ENCODE results near the gene NFASC.

Gene NFASC

GRCh38 chr1:204873176-204873575, 2.5 kb downstream of the NFASC start:
- H3K4me3 ChIP-seq (ENCODE audit: low read depth, low read length), result no peak overlapping the region
- no peak for TF ChIP-seq CTCF (IDR thresholded peaks at IDR 0.05; ENCODE audit: insufficient read depth, low read depth, low read length, missing control alignments)
- DNase-seq (ENCODE audit: low read depth), result no peak

- no peak overlapping the region for H3K4me3 ChIP-seq (ENCODE audit: low read depth, low read length)
- TF ChIP-seq CTCF (IDR thresholded peaks at IDR 0.05; ENCODE audit: insufficient read depth, low read depth, low read length, missing control alignments), result no peak
- no peak for DNase-seq (ENCODE audit: low read depth)
Observed at GRCh38 chr1:204873714-204874113, 3.1 kb downstream of the NFASC start.

- DNase-seq (ENCODE audit: low read depth), result no peak
- TF ChIP-seq CTCF (IDR thresholded peaks at IDR 0.05; ENCODE audit: insufficient read depth, low read depth, low read length, missing control alignments), result no peak
- H3K4me3 ChIP-seq (ENCODE audit: low read depth, low read length), result no peak overlapping the region
Observed at GRCh38 chr1:204874274-204874673, 3.6 kb downstream of the NFASC start.

GRCh38 chr1:204875255-204875654, 4.6 kb downstream of the NFASC start:
- no peak overlapping the region for H3K4me3 ChIP-seq (ENCODE audit: low read depth, low read length)
- no peak for DNase-seq (ENCODE audit: low read depth)
- TF ChIP-seq CTCF (IDR thresholded peaks at IDR 0.05; ENCODE audit: insufficient read depth, low read depth, low read length, missing control alignments), result no peak

- DNase-seq (ENCODE audit: low read depth), result no peak
- no peak for TF ChIP-seq CTCF (IDR thresholded peaks at IDR 0.05; ENCODE audit: insufficient read depth, low read depth, low read length, missing control alignments)
Observed at GRCh38 chr1:204878621-204879234, 8.1 kb downstream of the NFASC start.

GRCh38 chr1:204879351-204879750, 8.7 kb downstream of the NFASC start:
- no peak for TF ChIP-seq CTCF (IDR thresholded peaks at IDR 0.05; ENCODE audit: insufficient read depth, low read depth, low read length, missing control alignments)
- no peak for DNase-seq (ENCODE audit: low read depth)
- H3K4me3 ChIP-seq (ENCODE audit: low read depth, low read length), result no peak overlapping the region

More at GRCh38 chr1:204878621-204879234, 8.1 kb downstream of the NFASC start:
- no peak overlapping the region for H3K4me3 ChIP-seq (ENCODE audit: low read depth, low read length)

- H3K4me3 ChIP-seq (ENCODE audit: low read depth, low read length), result no peak overlapping the region
- no peak for DNase-seq (ENCODE audit: low read depth)
- TF ChIP-seq CTCF (IDR thresholded peaks at IDR 0.05; ENCODE audit: insufficient read depth, low read depth, low read length, missing control alignments), result no peak
Observed at GRCh38 chr1:204880906-204881305, 10.2 kb downstream of the NFASC start.
